Mammary epithelial cell (primary cell): Measurements from ENCODE around the gene ELF2.

ENCODE experiments used
- EZH2 ChIP-seq: IDR thresholded peaks from 2 replicates; pipeline ENCODE4 v1.6.1; 2012; ENCODE audit warnings: low read length, inconsistent platforms, borderline replicate concordance
- TF ChIP-seq, protein P1 (sequence below), 2 donors: IDR thresholded peaks in 1 of 2; conservative IDR thresholded peaks in 1 of 2; 2 replicates each; pipeline ENCODE4 v1.5.1; 2011 to 2012; ENCODE audit warnings: inconsistent platforms in 2 of 2, low read length in 2 of 2, mild to moderate bottlenecking in 2 of 2, control low read depth in 1 of 2, low read depth in 1 of 2; ENCODE audit not compliant: insufficient read depth in 1 of 2; ENCODE audit errors: extremely low read depth in 1 of 2

DNA sequence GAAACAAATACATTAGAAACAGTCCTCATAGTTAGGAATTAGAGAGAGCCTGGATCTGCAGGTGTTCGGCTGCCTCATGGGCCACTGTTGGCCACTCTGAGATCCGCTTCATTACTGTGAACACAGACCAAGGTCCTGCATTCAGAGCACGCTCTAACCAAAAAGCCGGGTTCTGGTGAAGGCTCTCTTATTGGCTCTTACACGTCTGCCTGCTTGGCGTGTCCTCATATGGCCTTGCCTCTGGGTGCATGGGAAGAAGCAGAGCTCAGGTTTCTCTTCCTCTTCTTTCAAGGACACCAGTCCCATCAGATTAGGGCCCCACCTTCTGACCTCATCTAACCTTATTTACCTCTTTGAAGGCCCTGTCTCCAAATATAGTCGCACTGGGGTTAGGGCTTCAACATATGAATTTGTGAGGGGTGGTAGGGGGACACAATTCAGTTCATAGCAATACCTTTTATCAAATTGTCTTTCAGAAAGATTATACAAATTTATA lies 37.1 kb upstream of the ELF2 start:
- TF ChIP-seq, protein P1, sequence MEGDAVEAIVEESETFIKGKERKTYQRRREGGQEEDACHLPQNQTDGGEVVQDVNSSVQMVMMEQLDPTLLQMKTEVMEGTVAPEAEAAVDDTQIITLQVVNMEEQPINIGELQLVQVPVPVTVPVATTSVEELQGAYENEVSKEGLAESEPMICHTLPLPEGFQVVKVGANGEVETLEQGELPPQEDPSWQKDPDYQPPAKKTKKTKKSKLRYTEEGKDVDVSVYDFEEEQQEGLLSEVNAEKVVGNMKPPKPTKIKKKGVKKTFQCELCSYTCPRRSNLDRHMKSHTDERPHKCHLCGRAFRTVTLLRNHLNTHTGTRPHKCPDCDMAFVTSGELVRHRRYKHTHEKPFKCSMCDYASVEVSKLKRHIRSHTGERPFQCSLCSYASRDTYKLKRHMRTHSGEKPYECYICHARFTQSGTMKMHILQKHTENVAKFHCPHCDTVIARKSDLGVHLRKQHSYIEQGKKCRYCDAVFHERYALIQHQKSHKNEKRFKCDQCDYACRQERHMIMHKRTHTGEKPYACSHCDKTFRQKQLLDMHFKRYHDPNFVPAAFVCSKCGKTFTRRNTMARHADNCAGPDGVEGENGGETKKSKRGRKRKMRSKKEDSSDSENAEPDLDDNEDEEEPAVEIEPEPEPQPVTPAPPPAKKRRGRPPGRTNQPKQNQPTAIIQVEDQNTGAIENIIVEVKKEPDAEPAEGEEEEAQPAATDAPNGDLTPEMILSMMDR (conservative IDR thresholded peaks at IDR 0.05 in 1 of 2, IDR thresholded peaks at IDR 0.05 in 1 of 2; ENCODE audit: extremely low read depth in 1 of 2, insufficient read depth in 1 of 2, low read depth in 1 of 2, low read length in 2 of 2), result no peak
- no peak for TF ChIP-seq EZH2
